Neural progenitor cell (in vitro differentiated cells): Measurements from ENCODE around the gene HNRNPAB. TPM values are rescaled to one million over a fixed set of nuclear protein-coding genes. Genes with fewer than 3 reads are reported as not detected.

Source experiments
- DNase-seq: peaks from one replicate; pipeline ENCODE4 v3.0.0-alpha.2; 2016; ENCODE audit warnings: low spot score
- H2AFZ ChIP-seq: fragments of 200-600 bp; sonication (generic); replicated peaks from 2 replicates; pipeline ENCODE4 v1.6.1; 2016; ENCODE audit warnings: antibody characterized with exemption
- H3F3A ChIP-seq: fragments of 200-600 bp; sonication (generic); 2 replicates; pipeline ENCODE4 v1.6.1; 2016; ENCODE audit warnings: antibody characterized with exemption, low read depth
- H3K27ac ChIP-seq: fragments of 200-600 bp; sonication (generic); 2 replicates; pipeline ENCODE4 v1.5.1; 2016; ENCODE audit warnings: mild to moderate bottlenecking
- H3K27me3 ChIP-seq: fragments of 200-600 bp; sonication (generic); 2 replicates; pipeline ENCODE4 v1.6.1; 2016; ENCODE audit warnings: mild to moderate bottlenecking, moderate library complexity
- H3K36me3 ChIP-seq: fragments of 200-600 bp; sonication (generic); 2 replicates; pipeline ENCODE4 v1.5.1; 2016
- H3K4me1 ChIP-seq: fragments of 200-600 bp; sonication (generic); 2 replicates; pipeline ENCODE4 v1.6.1; 2016; ENCODE audit warnings: mixed run types
- H3K4me2 ChIP-seq: fragments of 200-600 bp; sonication (generic); 2 replicates; pipeline ENCODE4 v1.6.1; 2016
- H3K4me3 ChIP-seq: fragments of 200-600 bp; sonication (generic); 2 replicates; pipeline ENCODE4 v1.5.1; 2016
- H3K79me2 ChIP-seq: fragments of 200-600 bp; sonication (generic); 2 replicates; pipeline ENCODE4 v1.6.1; 2016; ENCODE audit warnings: low read depth
- H3K9ac ChIP-seq: fragments of 200-600 bp; sonication (generic); 2 replicates; pipeline ENCODE4 v1.6.1; 2016
- H3K9me3 ChIP-seq: fragments of 200-600 bp; sonication (generic); 2 replicates; pipeline ENCODE4 v1.5.1; 2016; ENCODE audit warnings: low read depth
- H4K20me1 ChIP-seq: fragments of 200-600 bp; sonication (generic); 2 replicates; pipeline ENCODE4 v1.6.1; 2016; ENCODE audit warnings: low read depth
- H3K27ac Mint-ChIP-seq: 3 replicates; pipeline ENCODE4 v1.8.0; 2021; ENCODE audit warnings: mixed read lengths
- H3K27me3 Mint-ChIP-seq: 2 replicates; pipeline ENCODE4 v1.8.0; 2022; ENCODE audit warnings: low read depth, mild to moderate bottlenecking, inconsistent platforms, moderate library complexity, mixed read lengths; ENCODE audit not compliant: insufficient read depth
- H3K36me3 Mint-ChIP-seq: 3 replicates; pipeline ENCODE4 v1.8.0; 2021; ENCODE audit warnings: mixed read lengths
- H3K4me1 Mint-ChIP-seq: 3 replicates; pipeline ENCODE4 v1.8.0; 2021; ENCODE audit warnings: mixed read lengths
- H3K4me3 Mint-ChIP-seq: 3 replicates; pipeline ENCODE4 v1.8.0; 2021; ENCODE audit warnings: mild to moderate bottlenecking, moderate library complexity, mixed read lengths
- H3K9me3 Mint-ChIP-seq: 3 replicates; pipeline ENCODE4 v1.8.0; 2020; ENCODE audit warnings: mixed read lengths
- EZH2 ChIP-seq: fragments of 200-600 bp; sonication (generic); IDR thresholded peaks from 2 replicates; pipeline ENCODE4 v1.6.1; 2017; ENCODE audit warnings: antibody characterized with exemption, mild to moderate bottlenecking, moderate library complexity
- EZH2phosphoT487 ChIP-seq: fragments of 200-600 bp; sonication (generic); IDR thresholded peaks from 2 replicates; pipeline ENCODE4 v1.6.1; 2017; ENCODE audit warnings: antibody characterized with exemption
- total RNA-seq: library from RNA; depleted of rRNA; stranded (reverse); fragments of >200 nt; gene quantifications from 2 replicates; pipeline ENCODE4 v1.2.3, GENCODE V29; 2015; ENCODE audit warnings: low replicate concordance
- TF ChIP-seq, protein P1 (sequence below): fragments of 200-600 bp; sonication (generic); IDR thresholded peaks from 2 replicates; pipeline ENCODE4 v1.5.1; 2017; ENCODE audit warnings: antibody characterized with exemption, mild to moderate bottlenecking

HNRNPAB gene
- total RNA-seq, 1 donor from 2014 or later: 195 TPM

DNA sequence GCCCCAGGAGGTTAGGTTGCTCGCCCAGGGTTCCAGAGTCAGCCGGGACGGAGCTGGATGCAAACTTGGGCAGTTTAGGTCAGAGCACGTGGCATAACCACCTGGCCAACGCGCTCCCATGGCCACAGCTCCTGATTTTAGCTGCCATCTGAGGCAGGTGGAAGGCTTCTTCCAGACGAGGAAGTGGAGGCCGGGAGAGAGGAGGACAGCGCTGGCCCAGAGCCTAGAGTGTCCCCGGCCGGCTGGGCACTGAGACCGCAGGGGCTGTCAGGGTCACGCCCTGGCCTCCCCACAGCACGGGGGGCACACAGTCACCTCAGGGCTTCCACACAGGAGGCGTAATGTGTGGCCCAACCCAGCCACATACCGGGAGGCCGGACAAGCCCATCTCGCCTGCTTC is 44.4 kb downstream of the HNRNPAB start:
- Histone ChIP-seq H3K79me2 (no peaks in the 10 kb centered on the region), H3K4me1 (no peaks in the 10 kb centered on the region), H3K27ac (no peak overlapping the region), H3K4me2 (no peak overlapping the region), H2AFZ (no peak overlapping the region), H3F3A (no peaks in the 10 kb centered on the region), H3K9ac (no peak overlapping the region), H4K20me1 (no peaks in the 10 kb centered on the region), H3K36me3 (no peaks in the 10 kb centered on the region), H3K9me3 (no peaks in the 10 kb centered on the region), H3K27me3 (no peaks in the 10 kb centered on the region), H3K4me3 (no peak overlapping the region)
- TF ChIP-seq EZH2 (no peak), EZH2phosphoT487 (no peak)
- TF ChIP-seq, protein P1, sequence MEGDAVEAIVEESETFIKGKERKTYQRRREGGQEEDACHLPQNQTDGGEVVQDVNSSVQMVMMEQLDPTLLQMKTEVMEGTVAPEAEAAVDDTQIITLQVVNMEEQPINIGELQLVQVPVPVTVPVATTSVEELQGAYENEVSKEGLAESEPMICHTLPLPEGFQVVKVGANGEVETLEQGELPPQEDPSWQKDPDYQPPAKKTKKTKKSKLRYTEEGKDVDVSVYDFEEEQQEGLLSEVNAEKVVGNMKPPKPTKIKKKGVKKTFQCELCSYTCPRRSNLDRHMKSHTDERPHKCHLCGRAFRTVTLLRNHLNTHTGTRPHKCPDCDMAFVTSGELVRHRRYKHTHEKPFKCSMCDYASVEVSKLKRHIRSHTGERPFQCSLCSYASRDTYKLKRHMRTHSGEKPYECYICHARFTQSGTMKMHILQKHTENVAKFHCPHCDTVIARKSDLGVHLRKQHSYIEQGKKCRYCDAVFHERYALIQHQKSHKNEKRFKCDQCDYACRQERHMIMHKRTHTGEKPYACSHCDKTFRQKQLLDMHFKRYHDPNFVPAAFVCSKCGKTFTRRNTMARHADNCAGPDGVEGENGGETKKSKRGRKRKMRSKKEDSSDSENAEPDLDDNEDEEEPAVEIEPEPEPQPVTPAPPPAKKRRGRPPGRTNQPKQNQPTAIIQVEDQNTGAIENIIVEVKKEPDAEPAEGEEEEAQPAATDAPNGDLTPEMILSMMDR: no peak
- Mint-ChIP-seq H3K4me3 (no peak overlapping the region), H3K27ac (no peak overlapping the region), H3K27me3 (no peaks in the 10 kb centered on the region), H3K4me1 (peaks cover 4% of the 10 kb centered on the region), H3K36me3 (no peaks in the 10 kb centered on the region), H3K9me3 (no peaks in the 10 kb centered on the region)
- no peak for DNase-seq

DNA sequence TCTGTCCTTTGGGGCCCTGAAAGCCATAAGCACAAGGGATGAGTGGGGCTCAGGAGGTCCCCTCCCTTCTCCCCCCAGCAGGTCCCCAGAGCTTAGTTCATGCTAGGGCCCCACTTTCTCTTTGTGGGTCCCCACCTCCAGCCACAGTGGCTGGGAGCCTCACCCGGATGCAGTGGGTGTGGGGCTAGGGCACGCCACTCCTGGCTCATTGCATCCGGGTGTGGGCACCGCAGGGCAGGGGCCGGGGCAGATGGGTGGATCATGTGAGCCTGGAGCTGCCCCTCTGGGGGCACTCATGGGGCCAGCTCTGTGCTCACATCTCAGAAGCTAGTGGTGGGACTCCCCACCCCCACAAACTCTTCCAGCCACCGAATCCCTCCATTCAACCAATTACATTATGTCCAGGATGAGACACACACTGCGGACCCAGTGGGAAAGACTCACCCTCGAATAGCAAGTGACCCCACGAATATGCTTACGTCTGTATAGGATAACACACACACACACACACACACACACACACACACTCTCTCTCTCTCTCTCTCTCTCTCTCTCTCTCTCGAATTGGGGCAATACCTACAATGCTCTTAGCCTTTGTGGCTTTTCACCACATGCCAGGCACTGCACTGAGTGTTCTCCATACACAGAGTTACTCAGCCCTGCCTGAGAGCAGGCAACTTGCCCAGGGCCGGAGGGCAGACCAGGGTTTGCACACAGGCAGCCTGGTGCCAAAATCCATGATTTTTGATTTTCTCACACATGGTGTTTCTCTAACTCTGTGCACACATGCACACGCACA is 45.1 kb downstream of the HNRNPAB start:
- Histone ChIP-seq H3F3A (no peaks in the 10 kb centered on the region), H3K9ac (no peak overlapping the region), H3K36me3 (no peaks in the 10 kb centered on the region), H3K4me1 (no peaks in the 10 kb centered on the region), H3K79me2 (no peaks in the 10 kb centered on the region), H3K27ac (no peak overlapping the region), H3K9me3 (no peaks in the 10 kb centered on the region), H3K27me3 (no peaks in the 10 kb centered on the region), H3K4me3 (no peak overlapping the region), H4K20me1 (no peaks in the 10 kb centered on the region), H2AFZ (no peak overlapping the region), H3K4me2 (no peak overlapping the region)
- no peaks in the 10 kb centered on the region for H3K27me3 Mint-ChIP-seq
- H3K4me3 Mint-ChIP-seq: peak overlapping the region; percentile 9
- no peaks in the 10 kb centered on the region for H3K36me3 Mint-ChIP-seq
- H3K4me1 Mint-ChIP-seq: peaks cover 4% of the 10 kb centered on the region
- TF ChIP-seq, protein P1: no peak
- no peak for TF ChIP-seq EZH2
- no peak for DNase-seq
- H3K9me3 Mint-ChIP-seq: no peaks in the 10 kb centered on the region
- peak overlapping the region; percentile 36 for H3K27ac Mint-ChIP-seq

DNA sequence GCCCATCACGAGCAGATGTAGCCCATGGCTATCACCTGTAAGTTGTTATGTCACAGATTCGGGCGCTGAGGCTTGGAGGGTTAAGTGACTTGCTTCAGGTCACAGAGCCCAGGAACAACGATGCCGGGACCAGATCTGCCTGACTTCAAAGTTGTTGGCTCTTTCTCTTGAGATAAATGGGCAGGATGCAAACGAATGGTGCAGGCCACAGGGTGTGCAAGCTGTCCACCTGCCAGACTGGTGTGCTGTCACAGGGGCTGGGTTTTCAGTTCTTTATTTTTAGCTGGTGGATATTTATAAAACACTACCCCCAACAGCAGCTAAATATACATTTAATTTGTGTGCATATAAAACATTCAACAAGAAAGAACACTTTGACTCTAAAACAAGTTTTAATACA is 45.9 kb downstream of the HNRNPAB start:
- no peak overlapping the region for H3K4me2 ChIP-seq
- H3K4me1 ChIP-seq: peaks cover 1% of the 10 kb centered on the region
- TF ChIP-seq EZH2phosphoT487: no peak
- no peak for TF ChIP-seq EZH2
- TF ChIP-seq, protein P1: no peak
- no peaks in the 10 kb centered on the region for H3K9me3 ChIP-seq
- Mint-ChIP-seq H3K36me3 (no peaks in the 10 kb centered on the region), H3K4me1 (peaks cover 8% of the 10 kb centered on the region), H3K27me3 (no peaks in the 10 kb centered on the region), H3K27ac (no peak overlapping the region), H3K4me3 (no peak overlapping the region), H3K9me3 (no peaks in the 10 kb centered on the region)
- no peak overlapping the region for H3K9ac ChIP-seq
- no peak overlapping the region for H2AFZ ChIP-seq
- H3K27ac ChIP-seq: no peak overlapping the region
- no peak for DNase-seq
- H3K4me3 ChIP-seq: no peak overlapping the region
- no peaks in the 10 kb centered on the region for H3K27me3 ChIP-seq
- no peaks in the 10 kb centered on the region for H3F3A ChIP-seq
- no peaks in the 10 kb centered on the region for H4K20me1 ChIP-seq
- H3K36me3 ChIP-seq: no peaks in the 10 kb centered on the region
- no peaks in the 10 kb centered on the region for H3K79me2 ChIP-seq
